Measurements from ENCODE around the gene RBP5. TPM values are rescaled to one million over a fixed set of nuclear protein-coding genes. Genes with fewer than 3 reads are reported as not detected.
A peak's percentile ranks its signal among the peaks of the same experiment; 100 is the strongest.

RBP5 gene
- total and polyA plus RNA-seq, 4 donors = 1.1 to 13.4 (median 6.3) TPM; not detected in 1

DNA sequence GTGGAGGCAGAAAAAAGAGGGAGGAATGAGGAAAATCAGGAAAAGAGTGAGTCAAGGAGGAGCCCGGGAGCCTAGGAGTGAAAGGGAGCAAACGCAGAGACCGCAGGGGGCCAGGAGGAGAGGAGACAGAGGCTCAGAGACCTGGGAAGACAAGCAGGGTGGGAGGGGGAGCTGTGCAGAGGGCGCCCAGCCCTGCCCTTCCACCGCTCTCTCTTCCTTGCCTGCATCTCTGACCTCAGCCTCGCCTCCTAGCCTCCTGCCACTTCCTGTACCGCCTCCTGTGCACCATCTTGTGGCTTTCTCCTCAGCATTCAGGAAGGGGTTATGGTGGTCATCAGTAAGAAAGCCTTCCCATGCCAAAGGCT lies 2.8 kb upstream of the RBP5 start:
- DNase-seq = peak in 1 of 2 donors; percentile 46
- Histone ChIP-seq H3K27ac (ENCODE audit: low read depth in 1 of 2, low read length in 2 of 2) (no peak overlapping the region), H3K27me3 (ENCODE audit: control insufficient read depth in 1 of 2, insufficient read depth in 2 of 2, low read length in 1 of 2) (no peaks in the 10 kb centered on the region), H3K4me1 (ENCODE audit: control insufficient read depth in 1 of 2, insufficient read depth in 2 of 2, low read length in 2 of 2) (no peaks in the 10 kb centered on the region), H3K36me3 (ENCODE audit: control insufficient read depth in 1 of 2, insufficient read depth in 2 of 2, low read length in 1 of 2) (peaks cover 0 to 2% of the 10 kb centered on the region in 2 donors), H3K4me3 (ENCODE audit: low read length in 2 of 2) (no peak overlapping the region), H3K9me3 (ENCODE audit: control insufficient read depth, low read length) (no peaks in the 10 kb centered on the region)
- WGBS, 2 donors = 57 to 68% methylated on average over 6 to 7 of the region's 7 CpGs
- intact Hi-C loops (cut with DNase I) = no loop called here
- no peak for ATAC-seq (ENCODE audit: low FRiP score)

DNA sequence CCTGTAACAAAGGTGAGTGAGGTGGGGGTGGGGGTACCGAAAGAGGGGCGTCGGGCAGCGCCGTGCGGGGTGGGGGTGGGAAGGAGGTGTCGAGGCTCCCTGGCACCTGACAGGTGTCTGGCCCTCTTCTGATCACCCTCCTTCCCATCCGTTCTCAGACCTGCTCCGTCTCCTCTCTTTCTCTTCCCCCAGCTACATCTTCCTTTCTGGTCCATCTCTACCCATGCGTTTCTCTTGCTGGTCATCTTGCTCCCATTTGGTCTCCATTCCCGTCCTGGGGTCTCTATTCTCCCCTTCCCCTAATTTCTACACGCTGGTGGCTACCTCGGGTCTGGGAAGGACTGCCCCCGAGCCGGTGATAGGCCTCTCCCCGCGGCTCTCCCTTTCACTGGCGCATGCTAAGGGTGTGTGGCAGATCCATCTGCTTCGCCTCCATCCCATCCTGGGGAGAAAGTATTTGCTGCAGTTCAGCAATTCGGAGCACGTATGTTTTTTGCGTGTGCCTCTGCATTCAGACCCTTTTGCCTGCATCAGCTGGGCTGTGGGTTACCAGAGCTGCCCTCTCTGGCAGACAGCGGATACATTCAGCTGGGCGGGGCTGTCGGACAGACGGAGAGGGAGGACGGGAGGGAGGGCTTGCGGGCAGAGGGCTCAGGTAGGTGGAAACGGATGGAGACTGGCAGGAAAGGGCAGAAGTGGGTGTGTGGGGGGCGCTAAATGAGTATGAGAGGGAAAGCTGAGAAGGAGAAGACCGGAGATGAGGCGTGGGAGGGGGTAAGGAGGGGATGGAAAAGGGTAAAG lies 2.2 kb upstream of the RBP5 start:
- H3K36me3 ChIP-seq (ENCODE audit: control insufficient read depth in 1 of 2, insufficient read depth in 2 of 2, low read length in 1 of 2) = no peaks in the 10 kb centered on the region
- no peaks in the 10 kb centered on the region for H3K27me3 ChIP-seq (ENCODE audit: control insufficient read depth in 1 of 2, insufficient read depth in 2 of 2, low read length in 1 of 2)
- DNase-seq (peak in 1 of 2 donors; percentile 71), ATAC-seq (ENCODE audit: low FRiP score) (peak; percentile 67)
- H3K27ac ChIP-seq (ENCODE audit: low read depth in 1 of 2, low read length in 2 of 2) = peak overlapping the region in 1 of 2 donors; percentile 22
- intact Hi-C loops (cut with DNase I) = no loop called here
- 5% methylated on average over 29 to 32 of the region's 32 CpGs for WGBS, 2 donors
- H3K4me3 ChIP-seq (ENCODE audit: low read length in 2 of 2) = peak overlapping the region; percentile 37 to 66
- no peaks in the 10 kb centered on the region for H3K9me3 ChIP-seq (ENCODE audit: control insufficient read depth, low read length)
- no peaks in the 10 kb centered on the region for H3K4me1 ChIP-seq (ENCODE audit: control insufficient read depth in 1 of 2, insufficient read depth in 2 of 2, low read length in 2 of 2)

DNA sequence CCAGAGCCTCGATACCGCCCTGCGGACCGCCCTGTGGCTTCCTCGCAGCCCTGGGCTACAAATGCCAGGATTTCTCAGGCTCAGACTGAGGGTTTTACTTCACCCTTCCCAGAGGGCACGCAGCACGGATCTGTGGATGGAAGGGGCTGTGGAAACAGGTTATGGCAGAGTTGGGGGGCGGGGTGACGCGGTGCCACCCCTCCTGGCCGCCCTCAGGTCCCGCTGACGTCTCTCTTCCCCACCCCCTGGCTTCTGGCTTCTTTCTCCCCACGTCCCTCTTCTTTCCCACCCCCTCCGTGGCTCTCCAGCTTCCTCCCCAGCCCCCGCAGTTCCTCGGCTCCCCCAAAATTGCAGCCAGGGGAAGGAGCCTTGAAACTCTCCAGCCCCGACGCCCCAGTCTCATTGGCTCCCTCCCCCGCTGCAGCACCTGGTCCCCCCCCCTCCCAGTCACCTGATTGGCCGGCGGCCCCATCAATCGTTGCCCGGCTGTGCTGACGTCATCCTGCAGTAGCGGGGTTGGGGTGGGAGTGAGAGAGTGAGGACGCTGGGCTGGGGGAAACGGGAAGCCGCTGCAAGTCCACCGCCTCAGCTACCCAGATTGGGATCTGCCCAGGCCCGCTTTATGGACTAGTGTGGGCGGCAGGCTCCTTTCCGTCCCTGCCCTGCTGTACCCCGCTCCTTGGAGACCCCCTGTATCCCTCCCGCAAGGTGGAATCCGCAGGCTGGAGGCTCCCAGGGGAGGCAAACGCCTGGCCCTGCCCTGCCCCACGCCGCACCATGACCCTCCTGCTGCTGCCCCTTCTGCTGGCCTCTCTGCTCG lies 1.4 kb upstream of the RBP5 start, which contains the start of gene CLSTN3:
Gene CLSTN3 (plus strand): TSS at position 500 of the 820 bp plus-strand sequence. CDS start 278 bp downstream, at position 778.
- Histone ChIP-seq H3K4me3 (ENCODE audit: low read length in 2 of 2) (peak within 1 kb of the TSS; percentile 37 to 66), H3K27me3 (ENCODE audit: control insufficient read depth in 1 of 2, insufficient read depth in 2 of 2, low read length in 1 of 2) (no peaks in the 10 kb centered on the region), H3K9me3 (ENCODE audit: control insufficient read depth, low read length) (no peaks in the 10 kb centered on the region), H3K27ac (ENCODE audit: low read depth in 1 of 2, low read length in 2 of 2) (peak within 1 kb of the TSS in 1 of 2 donors; percentile 35), H3K36me3 (ENCODE audit: control insufficient read depth in 1 of 2, insufficient read depth in 2 of 2, low read length in 1 of 2) (no peaks in the 10 kb centered on the region), H3K4me1 (ENCODE audit: control insufficient read depth in 1 of 2, insufficient read depth in 2 of 2, low read length in 2 of 2) (no peaks in the 10 kb centered on the region)
- 0% methylated on average over 28 to 40 of the region's 40 CpGs for WGBS, 2 donors
- intact Hi-C loops (cut with DNase I) = no loop called here
- DNase-seq (peak; percentile 81 to 96), ATAC-seq (ENCODE audit: low FRiP score) (peak; percentile 89)

GRCh38 chr12:7129287-7129871 lies 690 bp upstream of the RBP5 start:
- no peak for DNase-seq

GRCh38 chr12:7127916-7128626 lies 618 bp downstream of the RBP5 start:
- ATAC-seq (ENCODE audit: low FRiP score) (no peak), DNase-seq (no peak)
- Histone ChIP-seq H3K36me3 (ENCODE audit: control insufficient read depth in 1 of 2, insufficient read depth in 2 of 2, low read length in 1 of 2) (no peaks in the 10 kb centered on the region), H3K4me3 (ENCODE audit: low read length in 2 of 2) (no peak overlapping the region), H3K9me3 (ENCODE audit: control insufficient read depth, low read length) (no peaks in the 10 kb centered on the region), H3K4me1 (ENCODE audit: control insufficient read depth in 1 of 2, insufficient read depth in 2 of 2, low read length in 2 of 2) (no peaks in the 10 kb centered on the region), H3K27me3 (ENCODE audit: control insufficient read depth in 1 of 2, insufficient read depth in 2 of 2, low read length in 1 of 2) (no peaks in the 10 kb centered on the region), H3K27ac (ENCODE audit: low read depth in 1 of 2, low read length in 2 of 2) (no peak overlapping the region)
- intact Hi-C loops (cut with DNase I) = no loop called here
- 94% methylated on average over 16 to 17 of the region's 17 CpGs for WGBS, 2 donors

More at GRCh38 chr12:7129287-7129871, 690 bp upstream of the RBP5 start:
- no peak for ATAC-seq (ENCODE audit: low FRiP score)
- intact Hi-C loops (cut with DNase I) = no loop called here
- Histone ChIP-seq H3K9me3 (ENCODE audit: control insufficient read depth, low read length) (no peaks in the 10 kb centered on the region), H3K36me3 (ENCODE audit: control insufficient read depth in 1 of 2, insufficient read depth in 2 of 2, low read length in 1 of 2) (no peaks in the 10 kb centered on the region), H3K27me3 (ENCODE audit: control insufficient read depth in 1 of 2, insufficient read depth in 2 of 2, low read length in 1 of 2) (no peaks in the 10 kb centered on the region), H3K4me3 (ENCODE audit: low read length in 2 of 2) (peak overlapping the region; percentile 37 to 66), H3K4me1 (ENCODE audit: control insufficient read depth in 1 of 2, insufficient read depth in 2 of 2, low read length in 2 of 2) (no peaks in the 10 kb centered on the region), H3K27ac (ENCODE audit: low read depth in 1 of 2, low read length in 2 of 2) (no peak overlapping the region)
- 3% methylated on average over 19 of the region's 19 CpGs for WGBS, 2 donors

- Histone ChIP-seq H3K36me3 (ENCODE audit: control insufficient read depth in 1 of 2, insufficient read depth in 2 of 2, low read length in 1 of 2) (no peaks in the 10 kb centered on the region), H3K27me3 (ENCODE audit: control insufficient read depth in 1 of 2, insufficient read depth in 2 of 2, low read length in 1 of 2) (no peaks in the 10 kb centered on the region), H3K27ac (ENCODE audit: low read depth in 1 of 2, low read length in 2 of 2) (no peak overlapping the region), H3K9me3 (ENCODE audit: control insufficient read depth, low read length) (no peaks in the 10 kb centered on the region), H3K4me1 (ENCODE audit: control insufficient read depth in 1 of 2, insufficient read depth in 2 of 2, low read length in 2 of 2) (no peaks in the 10 kb centered on the region), H3K4me3 (ENCODE audit: low read length in 2 of 2) (no peak overlapping the region)
- ATAC-seq (ENCODE audit: low FRiP score) (no peak), DNase-seq (peak in 1 of 2 donors; percentile 3)
- intact Hi-C loops (cut with DNase I) = no loop called here
- WGBS, 2 donors = 87 to 97% methylated on average over 4 of the region's 4 CpGs
These were observed 3.0 kb downstream of the RBP5 start for GRCh38 chr12:7125632-7126227.

- Histone ChIP-seq H3K36me3 (ENCODE audit: control insufficient read depth in 1 of 2, insufficient read depth in 2 of 2, low read length in 1 of 2) (no peaks in the 10 kb centered on the region), H3K9me3 (ENCODE audit: control insufficient read depth, low read length) (no peaks in the 10 kb centered on the region), H3K4me1 (ENCODE audit: control insufficient read depth in 1 of 2, insufficient read depth in 2 of 2, low read length in 2 of 2) (no peaks in the 10 kb centered on the region), H3K27ac (ENCODE audit: low read depth in 1 of 2, low read length in 2 of 2) (no peak overlapping the region), H3K4me3 (ENCODE audit: low read length in 2 of 2) (no peak overlapping the region), H3K27me3 (ENCODE audit: control insufficient read depth in 1 of 2, insufficient read depth in 2 of 2, low read length in 1 of 2) (no peaks in the 10 kb centered on the region)
- ATAC-seq (ENCODE audit: low FRiP score) (no peak), DNase-seq (no peak)
- intact Hi-C loops (cut with DNase I) = no loop called here
- WGBS, 2 donors = 78 to 80% methylated on average over 11 of the region's 11 CpGs
These were observed 4.7 kb downstream of the RBP5 start for GRCh38 chr12:7123806-7124522.
